B cell (primary cell): ENCODE data around the gene LRRC73. TPM values are rescaled to one million over a fixed set of nuclear protein-coding genes. Genes with fewer than 3 reads are reported as not detected.

ENCODE experiments used
- ATAC-seq: fragments of 200-7000 bp; cut with Tn5 transposase; one replicate; pipeline ENCODE4 v1.10.0; 2021; ENCODE audit warnings: low read depth, mild to moderate bottlenecking, moderate number of reproducible peaks, moderate library complexity
- CTCF ChIA-PET: fragments of 350-600 bp; sonication (Branson Sonifier 250); formaldehyde crosslinking; loops from one replicate; lab custom pipeline; 2021; ENCODE audit warnings: antibody characterized with exemption, inconsistent platforms; lab: Charles Lee
- POLR2A ChIA-PET: fragments of 350-600 bp; sonication (Branson Sonifier 250); formaldehyde crosslinking; loops from one replicate; lab custom pipeline; 2021; ENCODE audit warnings: antibody characterized with exemption; lab: Charles Lee
- DNase-seq: peaks from one replicate; pipeline ENCODE4 v3.0.0; 2013
- H2AFZ ChIP-seq: 2 replicates; pipeline ENCODE4 v1.6.1; 2012; ENCODE audit warnings: mild to moderate bottlenecking, low read depth, low read length; ENCODE audit not compliant: insufficient read depth, poor library complexity, severe bottlenecking
- H3K27ac ChIP-seq, 2 donors: 1 replicate in 1 of 2; 2 replicates in 1 of 2; pipeline ENCODE4 v1.5.1; 2012 to 2013; ENCODE audit warnings: low read length in 2 of 2, mild to moderate bottlenecking in 2 of 2, moderate library complexity in 1 of 2
- H3K27me3 ChIP-seq, 4 experiments: fragments of 200-600 bp in 1 of 4; sonication (generic) in 1 of 4; replicated peaks in 1 of 4; 1 replicate in 2 of 4; 2 replicates in 2 of 4; pipeline versions ENCODE4 v1.6.1 to v1.7.0; 2013 to 2016; ENCODE audit warnings: low read length in 3 of 4, mild to moderate bottlenecking in 2 of 4, mixed read lengths in 1 of 4, moderate library complexity in 1 of 4; ENCODE audit not compliant: insufficient read depth in 4 of 4, control insufficient read depth in 3 of 4; ENCODE audit errors: control extremely low read depth in 1 of 4
- H3K36me3 ChIP-seq, 2 experiments: replicated peaks in 1 of 2; 1 replicate in 1 of 2; 2 replicates in 1 of 2; pipeline versions ENCODE4 v1.6.1 to v1.7.1; 2013; ENCODE audit warnings: low read length in 1 of 2; ENCODE audit not compliant: insufficient read depth in 2 of 2, control insufficient read depth in 1 of 2; ENCODE audit errors: control extremely low read depth in 1 of 2, extremely low read depth in 1 of 2
- H3K4me1 ChIP-seq, 2 donors: fragments of 200-600 bp in 1 of 2; sonication (generic) in 1 of 2; 1 replicate in 1 of 2; 2 replicates in 1 of 2; pipeline versions ENCODE4 v1.5.1 to v1.6.1; 2013 to 2017; ENCODE audit warnings: low read length in 2 of 2; ENCODE audit not compliant: control insufficient read depth in 2 of 2, insufficient read depth in 2 of 2
- H3K4me2 ChIP-seq: replicated peaks from 2 replicates; pipeline ENCODE3; 2012; ENCODE audit warnings: mild to moderate bottlenecking, low read depth, low read length; ENCODE audit not compliant: poor library complexity, severe bottlenecking
- H3K4me3 ChIP-seq, 5 experiments: fragments of 200-600 bp in 1 of 5; sonication (generic) in 1 of 5; 1 replicate in 3 of 5; 2 replicates in 2 of 5; pipeline versions ENCODE4 v1.5.1 to v1.7.0; 2011 to 2016; ENCODE audit warnings: low read length in 4 of 5, mild to moderate bottlenecking in 4 of 5, low read depth in 2 of 5, control low read depth in 1 of 5, moderate library complexity in 1 of 5; ENCODE audit not compliant: insufficient read depth in 1 of 5; ENCODE audit errors: control extremely low read depth in 1 of 5, extremely low read depth in 1 of 5
- H3K79me2 ChIP-seq: fragments of 200-600 bp; sonication (generic); one replicate; pipeline ENCODE4 v1.6.0; 2016; ENCODE audit warnings: low read length; ENCODE audit not compliant: control insufficient read depth, insufficient read depth
- H3K9ac ChIP-seq: fragments of 200-600 bp; sonication (generic); 2 replicates; pipeline ENCODE4 v1.6.1; 2017; ENCODE audit warnings: mild to moderate bottlenecking, low read length, moderate library complexity
- H3K9me3 ChIP-seq, 3 donors: one replicate each; pipeline versions ENCODE4 v1.6.1 to v1.7.1; 2013; ENCODE audit warnings: low read length in 2 of 3; ENCODE audit not compliant: control insufficient read depth in 2 of 3, insufficient read depth in 1 of 3; ENCODE audit errors: control extremely low read depth in 1 of 3
- H4K20me1 ChIP-seq: 2 replicates; pipeline ENCODE4 v1.6.0; 2012; ENCODE audit warnings: mild to moderate bottlenecking, low read length; ENCODE audit not compliant: insufficient read depth, control insufficient read depth, poor library complexity, severe bottlenecking
- H3K27ac Mint-ChIP-seq: one replicate; pipeline ENCODE4 v1.8.0; 2021; ENCODE audit warnings: mixed read lengths
- H3K27me3 Mint-ChIP-seq: one replicate; pipeline ENCODE4 v1.8.0; 2021; ENCODE audit warnings: mixed read lengths
- H3K4me1 Mint-ChIP-seq: one replicate; pipeline ENCODE4 v1.8.0; 2021; ENCODE audit warnings: mixed read lengths
- H3K4me3 Mint-ChIP-seq: one replicate; pipeline ENCODE4 v1.8.0; 2021; ENCODE audit warnings: mixed read lengths
- H3K9me3 Mint-ChIP-seq: one replicate; pipeline ENCODE4 v1.8.0; 2022; ENCODE audit warnings: mixed read lengths; ENCODE audit not compliant: insufficient read depth
- EZH2 ChIP-seq: IDR thresholded peaks from 2 replicates; pipeline ENCODE4 v1.6.1; 2012; ENCODE audit warnings: borderline replicate concordance, low read depth, mild to moderate bottlenecking, moderate library complexity, low read length; ENCODE audit not compliant: insufficient read depth, poor library complexity, severe bottlenecking
- WGBS: methylation state at CpG from one replicate; pipeline ENCODE4 v1.1.5; 2013; ENCODE audit warnings: missing lambda C conversion rate; ENCODE audit not compliant: insufficient coverage; 5-methylcytosine and 5-hydroxymethylcytosine counted together
- intact Hi-C: fragments of 100-400 bp; cut with micrococcal nuclease; formaldehyde crosslinking; loops from one replicate; pipeline ENCODE4 v1.10.0; 2022
- polyA plus RNA-seq: library from polyadenylated mRNA; depleted of rRNA; stranded (reverse); fragments of >200 nt; gene quantifications from 2 replicates; pipeline ENCODE4 v1.2.3, GENCODE V29; 2012
- total RNA-seq, 2 donors: library from RNA; stranded (reverse); fragments of 120-200 nt in 1 of 2; gene quantifications; 1 replicate in 1 of 2; 2 replicates in 1 of 2; pipeline versions ENCODE4 v1.2.3 to v1.2.4, GENCODE V29; 2013 to 2022
- TF ChIP-seq, protein P1 (sequence below): fragments of 200-600 bp; IDR thresholded peaks from one replicate; pipeline ENCODE4 v1.8.0; 2022; ENCODE audit warnings: antibody characterized with exemption, mild to moderate bottlenecking

LRRC73 gene
- total and polyA plus RNA-seq, 2 donors (not counting 1 experiment from before 2014, with no cell fraction given) = 0.06 to 0.99 TPM

DNA sequence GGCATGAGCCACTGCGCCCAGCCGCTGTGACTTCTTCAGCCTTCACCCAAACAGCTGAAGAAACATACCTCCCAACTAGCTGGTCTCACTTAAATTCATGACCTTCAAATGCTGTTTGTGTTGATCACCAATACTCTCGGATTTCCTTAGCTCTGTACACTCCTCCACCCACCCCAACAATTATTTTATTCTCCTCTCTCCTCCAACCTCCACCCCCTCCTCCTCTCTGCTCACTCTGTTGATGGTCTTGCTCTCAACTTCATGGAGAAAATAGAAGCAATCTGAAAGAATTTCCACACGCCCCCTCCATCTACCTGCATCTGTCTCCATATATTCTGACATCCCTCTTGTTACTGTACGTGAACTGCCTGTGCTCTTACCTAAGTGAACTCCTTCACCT, 48.2 kb downstream of the LRRC73 start:
- no peak for ATAC-seq
- Mint-ChIP-seq H3K9me3 (no peaks in the 10 kb centered on the region), H3K4me3 (no peak overlapping the region), H3K4me1 (no peaks in the 10 kb centered on the region), H3K27ac (no peak overlapping the region), H3K27me3 (peaks cover 17% of the 10 kb centered on the region)
- no peaks in the 10 kb centered on the region for H3K4me1 ChIP-seq
- H3K36me3 ChIP-seq = no peaks in the 10 kb centered on the region
- H3K4me3 ChIP-seq = no peak overlapping the region
- H3K27ac ChIP-seq = no peak overlapping the region
- H3K9me3 ChIP-seq = peaks cover 0 to 2% (median 0%) of the 10 kb centered on the region in 3 donors
- H2AFZ ChIP-seq = no peak overlapping the region
- CTCF ChIA-PET = interaction anchor here (1.0 kb wide), 1 partner anchor 41 kb away, joined by 3 read pairs; no protein-coding TSS in a partner anchor
- H3K79me2 ChIP-seq = no peaks in the 10 kb centered on the region
- POLR2A ChIA-PET = no interaction called here
- intact Hi-C loops = no loop called here
- H3K4me2 ChIP-seq = no peak overlapping the region
- no peak for DNase-seq
- H4K20me1 ChIP-seq = no peaks in the 10 kb centered on the region
- H3K27me3 ChIP-seq = peaks cover 0 to 24% (median 8%) of the 10 kb centered on the region in 4 experiments
- WGBS = 82% methylated on average over 5 of the region's 5 CpGs
- TF ChIP-seq, protein P1, sequence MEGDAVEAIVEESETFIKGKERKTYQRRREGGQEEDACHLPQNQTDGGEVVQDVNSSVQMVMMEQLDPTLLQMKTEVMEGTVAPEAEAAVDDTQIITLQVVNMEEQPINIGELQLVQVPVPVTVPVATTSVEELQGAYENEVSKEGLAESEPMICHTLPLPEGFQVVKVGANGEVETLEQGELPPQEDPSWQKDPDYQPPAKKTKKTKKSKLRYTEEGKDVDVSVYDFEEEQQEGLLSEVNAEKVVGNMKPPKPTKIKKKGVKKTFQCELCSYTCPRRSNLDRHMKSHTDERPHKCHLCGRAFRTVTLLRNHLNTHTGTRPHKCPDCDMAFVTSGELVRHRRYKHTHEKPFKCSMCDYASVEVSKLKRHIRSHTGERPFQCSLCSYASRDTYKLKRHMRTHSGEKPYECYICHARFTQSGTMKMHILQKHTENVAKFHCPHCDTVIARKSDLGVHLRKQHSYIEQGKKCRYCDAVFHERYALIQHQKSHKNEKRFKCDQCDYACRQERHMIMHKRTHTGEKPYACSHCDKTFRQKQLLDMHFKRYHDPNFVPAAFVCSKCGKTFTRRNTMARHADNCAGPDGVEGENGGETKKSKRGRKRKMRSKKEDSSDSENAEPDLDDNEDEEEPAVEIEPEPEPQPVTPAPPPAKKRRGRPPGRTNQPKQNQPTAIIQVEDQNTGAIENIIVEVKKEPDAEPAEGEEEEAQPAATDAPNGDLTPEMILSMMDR = no peak
- TF ChIP-seq EZH2 = no peak
- H3K9ac ChIP-seq = no peak overlapping the region

DNA sequence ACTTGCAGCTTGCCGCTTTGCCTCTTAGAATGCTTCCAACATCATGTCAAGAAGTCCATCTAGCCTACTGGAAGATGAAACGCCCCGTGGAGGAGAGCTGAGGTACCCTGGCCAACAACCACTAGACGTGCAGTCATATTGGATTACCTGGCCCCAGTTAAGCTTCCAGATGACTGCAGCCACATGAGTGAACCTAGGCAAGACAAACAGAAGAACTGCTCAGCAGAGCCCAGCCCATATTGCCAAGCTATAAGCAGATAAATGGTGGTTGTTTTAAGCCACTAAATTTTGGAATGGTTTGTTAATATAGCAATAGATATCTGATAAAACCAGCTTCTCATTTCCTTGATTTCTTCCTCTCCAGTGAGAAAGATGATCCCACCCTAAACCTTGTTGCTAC, 50.1 kb downstream of the LRRC73 start:
- WGBS = 87% methylated on average over 4 of the region's 4 CpGs
- CTCF ChIA-PET = interaction anchor here (1.2 kb wide), 1 partner anchor 28 kb away, joined by 3 read pairs; no protein-coding TSS in a partner anchor
- POLR2A ChIA-PET = no interaction called here

More for the DNA sequence above, 50.1 kb downstream of the LRRC73 start:
- Histone ChIP-seq H3K4me2 (no peak overlapping the region), H4K20me1 (no peaks in the 10 kb centered on the region), H3K4me1 (peaks cover 7% of the 10 kb centered on the region in 2 donors), H2AFZ (no peak overlapping the region), H3K79me2 (no peaks in the 10 kb centered on the region), H3K36me3 (no peaks in the 10 kb centered on the region), H3K27ac (no peak overlapping the region), H3K27me3 (peaks cover 0 to 12% (median 6%) of the 10 kb centered on the region in 4 experiments), H3K4me3 (no peak overlapping the region), H3K9me3 (peaks cover 0 to 2% (median 0%) of the 10 kb centered on the region in 3 donors), H3K9ac (no peak overlapping the region)
- H3K27ac Mint-ChIP-seq = no peak overlapping the region
- ATAC-seq = no peak
- intact Hi-C loops = no loop called here
- no peak for TF ChIP-seq EZH2
- TF ChIP-seq, protein P1 = no peak
- peaks cover 11% of the 10 kb centered on the region for H3K4me1 Mint-ChIP-seq
- H3K27me3 Mint-ChIP-seq = peaks cover 6% of the 10 kb centered on the region
- no peak for DNase-seq
- no peak overlapping the region for H3K4me3 Mint-ChIP-seq
- H3K9me3 Mint-ChIP-seq = no peaks in the 10 kb centered on the region
